HG03064 (cell line): ENCODE data around the gene FARP1.

ENCODE experiments used
- ATAC-seq: cut with Tn5 transposase; IDR thresholded peaks from one replicate; pipeline ENCODE4 v1.9.1; 2021; ENCODE audit warnings: low read depth; ENCODE audit not compliant: unreplicated experiment

The FARP1 gene

DNA sequence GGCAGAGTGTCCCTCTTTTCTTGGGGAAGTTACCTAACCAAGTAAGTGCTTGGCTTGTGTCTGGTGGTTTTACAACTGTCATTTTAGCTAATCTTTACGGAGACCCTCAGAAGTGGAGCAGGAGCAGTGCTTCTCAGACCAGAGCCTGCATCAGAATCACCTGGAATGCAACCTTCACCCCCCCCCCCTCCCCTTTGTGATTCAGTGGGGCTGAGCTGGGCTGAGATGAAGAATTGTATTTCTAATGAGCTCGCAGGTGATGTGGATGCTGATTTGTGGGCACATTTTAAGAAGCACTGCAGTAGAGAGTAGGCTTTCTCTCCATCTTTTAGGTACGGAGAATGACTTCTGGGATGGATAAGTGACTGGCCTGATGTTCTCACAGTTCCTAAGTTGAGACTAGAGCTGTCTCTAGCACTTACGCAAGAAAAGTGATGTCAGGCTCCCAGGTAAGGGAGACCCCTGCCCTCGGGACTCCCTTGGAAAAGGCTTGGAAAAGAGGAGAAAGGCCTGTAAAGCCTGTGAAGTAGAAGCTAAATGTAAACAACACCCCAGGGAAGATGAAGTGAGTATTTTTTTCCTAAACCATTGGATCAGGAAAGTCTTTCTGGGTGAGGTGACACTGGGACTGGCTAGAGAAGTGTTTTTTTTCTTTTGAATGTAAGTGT, 57.5 kb downstream of the FARP1 start:
- ATAC-seq: no peak

DNA sequence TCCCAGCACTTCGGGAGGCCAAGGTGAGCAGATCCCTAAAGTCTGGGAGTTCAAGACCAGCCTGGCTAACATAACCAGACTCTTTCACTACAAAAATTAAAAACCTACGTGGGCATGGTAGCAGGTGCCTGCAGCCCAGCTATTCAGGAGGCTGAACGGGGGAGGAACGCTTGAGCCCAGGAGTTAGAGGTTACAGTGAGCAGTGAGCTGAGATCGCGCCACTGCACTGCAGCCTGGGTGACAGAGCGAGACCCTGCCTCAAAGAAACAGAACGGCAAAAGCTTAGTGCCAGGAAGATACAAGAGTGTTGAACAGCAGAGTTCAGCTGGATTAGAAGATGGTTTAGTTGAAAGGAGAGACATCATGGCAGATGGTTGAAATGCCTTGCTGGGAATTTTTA, 58.3 kb downstream of the FARP1 start:
- ATAC-seq: no peak

DNA sequence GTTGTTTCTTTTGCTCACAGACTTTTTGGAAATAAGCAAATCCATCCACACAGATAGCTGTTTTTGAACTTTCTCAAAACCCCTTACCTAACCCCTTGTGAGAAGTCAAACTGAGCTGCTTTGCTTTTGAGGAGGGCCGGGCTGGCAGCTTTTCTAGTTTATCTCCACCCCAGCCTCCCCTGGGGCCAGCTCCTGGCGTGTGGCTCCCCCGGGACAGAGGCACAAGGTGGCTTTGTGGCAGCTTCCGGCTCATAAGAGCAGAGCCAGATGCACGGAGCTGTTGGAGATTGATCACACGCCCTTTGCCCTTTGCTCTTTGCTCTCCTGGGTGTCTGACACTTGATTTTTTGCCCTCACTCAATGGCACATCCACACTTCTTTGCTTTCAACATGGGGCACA, 59.1 kb downstream of the FARP1 start:
- no peak for ATAC-seq

DNA sequence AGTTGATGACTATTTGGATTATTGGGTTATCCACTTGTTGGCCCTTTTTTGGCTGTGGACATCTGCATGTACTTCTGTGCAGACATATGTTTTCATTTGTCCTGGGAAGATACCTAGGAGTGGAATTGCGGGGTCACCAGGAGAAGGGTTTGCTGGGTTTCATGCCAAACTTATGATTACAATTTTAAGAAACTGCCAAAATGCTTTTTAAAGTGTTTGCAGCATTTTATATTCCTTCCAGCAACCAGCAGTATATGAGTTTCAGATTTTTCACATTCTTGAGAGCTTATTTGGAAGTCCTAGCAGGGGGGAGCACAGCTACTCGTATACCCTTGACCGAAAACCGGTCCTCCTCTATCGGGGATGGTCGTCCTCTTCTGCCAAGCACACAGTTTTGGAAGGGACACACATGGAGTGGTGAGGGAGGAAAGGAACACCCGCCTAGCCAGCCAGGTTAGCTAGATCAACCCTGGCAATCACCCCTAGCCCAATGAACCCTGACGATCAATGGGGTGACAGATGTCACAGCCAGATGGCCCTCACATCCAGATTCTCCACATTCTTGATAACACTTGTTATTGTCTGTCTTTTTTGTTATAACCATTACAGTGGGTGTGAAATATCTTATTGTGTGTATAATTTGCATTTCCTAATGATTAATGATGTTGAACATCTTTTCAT, 60.9 kb downstream of the FARP1 start:
- no peak for ATAC-seq

DNA sequence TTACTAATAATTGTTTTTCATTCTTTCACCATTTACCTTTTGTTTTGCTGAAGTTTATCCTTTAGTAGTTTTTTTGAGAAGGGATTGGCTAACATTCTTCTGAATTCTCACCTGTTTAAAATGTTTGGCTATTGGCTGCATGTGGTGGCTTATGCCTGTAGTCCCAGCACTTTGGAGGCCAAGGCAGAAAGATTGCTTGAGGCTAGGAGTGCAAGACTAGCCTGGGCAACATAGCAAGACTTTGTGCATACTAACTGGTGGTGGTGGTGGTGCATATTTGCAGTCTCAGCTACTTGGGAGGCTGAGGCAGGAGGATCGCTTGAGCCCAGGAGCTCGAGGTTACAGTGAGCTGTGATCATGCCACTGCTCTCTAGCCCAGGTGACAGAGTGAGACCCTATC, 61.7 kb downstream of the FARP1 start:
- no peak for ATAC-seq

DNA sequence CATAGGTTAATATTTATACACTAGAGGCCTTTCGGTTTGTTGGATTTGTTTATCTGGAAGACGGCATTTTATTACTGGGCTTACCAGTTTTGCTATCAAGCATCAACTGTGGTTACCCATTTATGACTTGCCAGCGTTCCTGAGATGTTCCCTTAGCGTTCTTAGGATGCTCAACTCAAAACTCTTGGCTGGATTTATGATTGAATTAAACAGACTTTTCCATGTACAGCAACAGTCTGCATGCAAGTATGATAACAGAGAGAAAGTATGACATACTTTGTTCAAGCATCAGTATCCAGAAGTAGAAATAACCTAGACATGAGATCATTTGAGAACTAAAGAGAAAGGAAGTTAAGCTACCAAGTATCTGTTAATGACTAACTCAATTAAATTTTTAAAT, 64.1 kb downstream of the FARP1 start:
- ATAC-seq: no peak

DNA sequence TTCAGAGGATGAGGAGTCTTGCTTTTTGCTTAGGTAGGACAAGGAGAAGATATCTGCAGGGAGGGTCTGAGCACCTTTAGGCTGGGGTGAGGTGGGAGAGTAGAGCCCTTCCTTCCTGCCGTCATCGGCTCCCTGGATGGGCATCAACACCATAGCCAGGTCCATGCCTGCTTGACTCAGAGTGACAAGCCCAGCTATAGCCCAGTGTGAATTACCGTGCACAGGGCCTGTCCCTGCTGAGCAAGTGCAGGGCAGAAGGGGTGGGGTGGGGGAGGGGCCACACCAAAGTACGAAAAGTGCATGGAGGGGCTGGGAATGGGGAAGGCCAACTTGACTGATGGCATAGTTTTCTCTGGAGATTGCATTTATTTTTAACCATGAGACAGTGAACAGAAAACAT, 64.5 kb downstream of the FARP1 start:
- ATAC-seq: no peak

DNA sequence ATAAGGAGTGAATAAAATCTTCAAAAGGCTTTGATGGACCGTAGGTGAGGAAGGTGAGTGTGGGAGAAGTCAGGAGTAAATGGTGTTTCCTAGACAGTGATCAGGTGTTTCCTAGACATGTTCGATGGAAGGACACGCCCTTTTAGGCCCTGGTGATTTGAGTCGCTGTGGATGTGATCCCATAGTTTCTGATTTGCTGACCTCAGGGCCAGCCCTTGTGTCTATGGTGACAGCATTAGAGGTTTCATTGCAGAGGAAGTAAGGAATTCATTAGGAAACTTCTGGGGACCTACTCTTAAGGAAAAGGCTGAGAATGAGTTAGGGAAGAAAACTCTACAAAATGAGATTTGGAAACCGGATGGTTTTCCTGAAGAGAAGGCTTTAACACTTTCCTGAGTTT, 65.7 kb downstream of the FARP1 start:
- ATAC-seq: no peak

DNA sequence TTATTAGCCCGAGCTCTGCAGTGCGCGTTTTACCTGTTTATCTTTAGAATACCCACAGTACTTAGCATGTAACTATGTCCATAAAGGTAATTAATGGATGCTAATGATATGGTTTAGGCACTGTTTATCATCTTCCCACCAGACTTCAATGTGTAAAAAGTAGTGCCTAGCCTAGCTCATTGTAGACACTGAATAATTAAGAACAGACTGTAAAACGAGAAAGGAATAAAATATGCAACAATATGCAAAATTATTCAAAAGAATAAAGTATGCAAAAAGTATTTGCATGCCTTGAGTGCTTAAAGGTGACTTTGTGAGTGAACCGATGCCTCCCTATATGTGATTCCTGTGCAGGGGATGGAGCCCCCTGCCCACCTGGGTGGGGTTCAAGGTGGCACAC, 69.9 kb downstream of the FARP1 start:
- no peak for ATAC-seq

DNA sequence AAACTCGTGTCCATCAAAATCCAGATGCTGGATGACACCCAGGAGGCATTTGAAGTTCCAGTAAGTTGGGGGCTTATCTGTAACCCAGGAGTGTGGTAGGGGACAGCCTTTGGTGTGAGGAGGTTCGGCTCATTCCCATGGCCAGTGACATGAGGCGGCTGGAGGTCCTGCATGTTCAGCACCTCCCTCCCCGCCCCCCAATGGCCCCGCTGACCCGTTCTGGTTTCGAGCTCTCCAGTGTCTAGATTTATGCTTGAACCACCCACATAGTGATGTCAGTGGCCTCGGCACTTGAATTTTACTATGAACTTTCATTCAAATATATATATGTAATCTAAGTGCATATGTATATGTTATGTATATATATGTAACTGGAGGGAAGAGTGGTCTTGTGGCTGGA, 70.5 kb downstream of the FARP1 start:
- no peak for ATAC-seq

DNA sequence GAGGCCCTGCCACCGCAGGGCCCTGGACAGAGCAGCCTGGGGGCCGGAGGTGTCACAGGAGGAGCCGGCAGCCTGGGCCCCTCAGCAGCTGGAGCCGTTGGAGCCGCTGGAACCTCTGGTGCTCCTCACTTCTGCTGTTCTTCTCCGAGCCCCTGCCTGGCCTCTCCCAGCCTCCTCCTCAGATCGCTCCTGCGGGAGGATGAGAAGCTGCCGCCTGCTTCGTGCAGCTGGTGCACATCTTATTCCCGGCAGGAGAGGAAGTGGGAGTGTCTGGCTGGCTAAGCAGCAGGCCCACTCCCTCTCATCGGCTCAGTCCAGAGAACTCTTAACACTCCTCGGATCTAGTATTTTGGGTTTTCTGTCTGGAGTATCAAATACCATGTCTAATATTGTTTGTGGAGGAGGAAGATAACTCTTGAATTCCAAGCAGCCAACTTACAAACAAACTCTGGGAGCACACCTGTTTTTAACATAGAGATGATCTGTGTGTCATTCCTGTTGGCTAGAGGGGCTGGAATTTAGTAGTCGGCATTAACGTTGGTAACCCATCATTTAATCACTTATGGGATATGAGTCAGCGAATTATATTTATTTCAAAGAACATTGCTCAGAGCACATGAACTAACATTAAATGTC, 71.2 kb downstream of the FARP1 start:
- ATAC-seq: no peak

DNA sequence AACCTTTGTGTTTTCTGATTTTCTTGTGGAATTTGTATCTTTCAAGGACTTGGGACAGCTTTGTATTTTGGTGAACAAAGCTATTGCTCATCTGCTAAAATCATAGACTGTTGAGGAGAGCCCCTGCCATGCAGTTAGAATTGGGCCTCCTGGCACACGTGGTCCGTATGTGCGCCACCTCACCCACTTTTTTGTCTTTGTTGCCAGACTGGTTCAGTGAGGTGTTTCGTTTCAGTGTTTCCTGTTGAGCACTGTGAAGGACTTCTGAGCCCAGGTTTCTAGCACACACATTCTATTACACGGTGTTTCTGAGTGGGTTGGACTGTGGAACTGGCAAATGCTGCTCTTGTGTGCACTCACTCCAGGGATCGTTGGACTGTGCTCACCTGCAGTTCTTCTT, 71.8 kb downstream of the FARP1 start:
- no peak for ATAC-seq

DNA sequence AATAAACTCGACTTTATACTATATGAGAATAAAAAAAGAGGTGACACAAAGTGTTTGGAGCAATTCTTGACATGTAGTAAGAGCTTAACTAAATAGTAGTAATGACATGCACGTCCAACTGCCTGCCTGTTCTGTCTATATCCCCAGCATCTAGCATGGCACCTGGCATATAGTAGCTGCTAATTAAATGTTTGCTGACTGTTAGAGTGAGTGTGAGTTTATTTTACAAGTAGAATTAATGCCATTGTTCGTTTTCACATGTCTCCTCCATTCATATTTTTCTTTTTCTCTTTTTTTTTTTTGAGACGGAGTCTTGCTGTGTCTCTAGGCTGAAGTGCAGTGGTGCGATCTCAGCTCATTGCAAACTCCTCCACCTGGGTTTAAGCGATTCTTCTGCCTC, 72.6 kb downstream of the FARP1 start:
- ATAC-seq: no peak

DNA sequence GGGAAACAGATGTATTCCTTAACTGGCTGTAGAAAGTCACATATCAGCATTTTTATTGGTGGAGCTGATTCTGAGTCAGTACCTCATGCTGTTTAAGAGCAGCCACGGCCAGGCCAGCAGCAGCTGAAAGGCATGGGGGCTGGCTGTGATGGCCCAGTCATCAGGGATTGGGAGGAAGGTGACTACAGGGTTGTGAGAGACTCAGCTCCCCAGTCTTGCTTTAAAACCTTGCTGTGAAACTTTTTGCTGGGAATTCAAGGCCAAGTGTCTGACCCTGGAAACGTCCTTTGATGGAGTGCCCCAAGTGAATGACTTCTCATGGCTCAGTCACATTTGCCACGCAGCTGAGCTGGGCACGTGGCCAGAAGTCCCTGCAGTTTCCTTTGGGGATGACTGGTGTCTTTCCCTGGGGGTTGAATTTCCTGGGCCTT, 73.3 kb downstream of the FARP1 start:
- no peak for ATAC-seq

DNA sequence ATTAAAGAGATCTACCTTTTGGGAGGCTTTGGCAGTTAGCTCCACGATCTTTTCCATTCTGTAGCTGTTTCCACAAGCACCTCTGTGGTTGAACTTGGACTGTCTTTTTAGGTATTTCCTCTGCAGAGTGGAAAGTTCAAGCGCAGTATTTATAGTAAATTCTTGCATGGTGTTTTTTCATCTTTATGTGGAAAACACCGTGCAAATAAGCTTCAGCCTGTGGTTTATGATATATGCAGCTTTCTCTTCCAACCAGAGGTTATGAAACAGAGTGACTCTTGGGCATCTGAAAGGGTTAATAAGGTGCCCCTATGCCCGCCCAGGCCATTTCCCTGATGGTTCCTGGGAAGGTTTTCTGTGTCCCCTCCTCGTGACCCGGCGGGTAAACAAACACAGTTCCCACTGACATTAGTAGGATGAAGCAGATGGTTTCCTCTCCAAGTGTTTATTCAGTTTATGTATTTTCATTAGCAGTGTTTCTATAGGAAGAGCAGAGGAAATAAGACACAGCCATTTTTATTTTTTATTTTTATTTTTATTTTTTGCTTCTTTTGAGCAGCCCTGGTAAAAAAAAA, 73.9 kb downstream of the FARP1 start:
- ATAC-seq: no peak

DNA sequence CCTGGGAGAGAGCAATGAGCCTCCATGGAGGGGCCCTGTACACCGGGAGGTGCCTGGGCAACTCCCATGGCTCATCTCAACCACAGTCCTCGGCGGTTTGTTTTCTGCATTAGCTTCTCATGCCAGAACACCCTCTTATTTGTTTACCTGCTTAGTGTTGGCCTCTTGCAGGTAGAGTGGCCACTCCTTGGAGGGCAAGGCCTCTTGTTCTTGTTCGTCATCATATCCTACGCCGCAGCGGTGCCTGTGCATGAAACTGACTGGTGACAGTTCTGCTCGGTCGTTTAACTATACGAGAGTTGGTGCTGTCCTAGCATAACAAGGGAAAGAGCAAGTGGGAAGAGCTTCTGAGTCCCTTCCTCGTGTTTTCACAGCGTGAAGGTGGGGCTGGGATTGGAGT, 74.7 kb downstream of the FARP1 start:
- ATAC-seq: no peak

DNA sequence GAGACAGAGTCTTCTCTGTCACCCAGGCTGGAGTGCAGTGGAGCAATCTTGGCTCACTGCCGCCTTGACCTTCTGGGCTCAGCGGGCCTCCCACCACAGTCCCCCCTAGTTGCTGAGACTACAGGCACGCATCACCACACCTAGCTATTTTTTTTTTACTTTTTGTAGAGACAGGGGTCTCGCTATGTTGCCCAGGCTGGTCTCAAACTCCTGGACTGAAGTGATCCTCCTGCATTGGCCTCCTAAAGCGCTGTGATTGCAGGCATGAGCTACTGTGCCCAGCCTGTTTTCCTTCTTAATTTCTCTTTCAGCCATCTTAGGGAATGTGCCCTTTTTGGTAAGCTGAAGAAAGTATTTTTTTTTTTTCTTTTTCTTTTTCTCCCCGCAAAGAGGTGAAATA, 76.8 kb downstream of the FARP1 start:
- ATAC-seq: no peak

DNA sequence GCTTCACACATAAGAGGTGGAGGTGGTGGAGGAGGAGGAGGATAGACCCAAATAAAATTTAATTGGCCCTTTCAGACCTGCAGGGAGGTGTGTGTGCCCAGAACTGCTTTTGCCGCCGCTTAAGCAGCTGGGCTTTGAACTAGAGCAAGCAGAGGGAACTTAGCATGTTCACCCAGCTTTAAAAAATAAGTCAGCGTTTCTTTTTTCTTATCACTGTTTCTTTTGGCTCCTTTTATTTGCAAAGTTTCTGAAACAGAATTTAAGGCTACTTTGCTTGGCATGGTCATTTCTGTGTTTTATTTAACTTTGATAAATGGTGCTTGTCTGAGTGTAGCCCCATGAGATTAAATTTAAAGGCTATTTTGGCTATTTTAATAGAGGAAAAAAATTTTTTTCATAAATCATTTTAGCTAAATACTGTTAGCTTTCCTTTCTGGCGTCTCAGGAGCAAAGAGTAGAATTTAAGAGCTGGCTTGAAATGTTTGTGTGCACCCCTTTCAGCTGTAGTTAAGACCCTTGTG, 77.4 kb downstream of the FARP1 start:
- ATAC-seq: no peak

DNA sequence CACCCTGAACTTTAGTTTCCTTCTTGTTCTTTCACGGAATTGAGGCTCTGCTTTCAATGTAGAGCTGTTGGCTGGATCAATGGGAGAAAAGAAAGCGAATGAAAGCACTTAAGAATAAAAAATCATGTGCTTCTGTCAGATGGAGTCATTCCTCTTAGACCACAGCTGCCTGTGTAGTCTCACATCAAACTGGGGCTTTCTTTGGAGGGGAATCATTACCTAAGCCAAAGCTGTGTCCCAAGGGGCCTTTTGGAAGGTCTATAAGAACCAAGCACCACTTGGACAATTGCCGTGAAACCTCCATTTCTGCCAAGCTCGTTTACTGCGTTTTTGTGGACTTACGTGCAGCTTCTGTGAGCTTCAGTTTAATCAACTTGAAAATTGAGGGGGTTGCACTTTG, 78.3 kb downstream of the FARP1 start:
- ATAC-seq: no peak

DNA sequence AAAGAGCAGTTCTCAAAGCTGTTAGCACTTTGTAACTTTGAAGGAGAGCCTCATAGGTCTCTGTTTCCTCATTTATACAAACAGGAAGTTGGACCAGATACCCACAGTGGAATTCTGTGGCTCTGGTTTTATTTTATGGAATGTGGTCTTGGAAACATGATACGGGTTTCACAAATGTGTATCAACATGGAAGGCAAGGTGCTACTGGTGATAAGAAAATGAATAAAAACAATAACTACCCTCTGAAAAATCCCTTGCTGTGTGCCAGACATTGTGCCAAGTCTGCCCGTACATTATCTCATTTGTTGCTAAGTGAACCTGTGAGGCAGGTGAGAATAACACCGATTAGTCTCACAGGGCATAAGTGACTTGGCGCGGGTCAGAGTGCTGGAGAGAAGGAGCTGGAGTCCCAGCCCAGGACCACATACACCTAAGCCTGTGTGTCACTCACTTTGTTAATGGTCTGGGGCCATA, 79.2 kb downstream of the FARP1 start:
- ATAC-seq: no peak

DNA sequence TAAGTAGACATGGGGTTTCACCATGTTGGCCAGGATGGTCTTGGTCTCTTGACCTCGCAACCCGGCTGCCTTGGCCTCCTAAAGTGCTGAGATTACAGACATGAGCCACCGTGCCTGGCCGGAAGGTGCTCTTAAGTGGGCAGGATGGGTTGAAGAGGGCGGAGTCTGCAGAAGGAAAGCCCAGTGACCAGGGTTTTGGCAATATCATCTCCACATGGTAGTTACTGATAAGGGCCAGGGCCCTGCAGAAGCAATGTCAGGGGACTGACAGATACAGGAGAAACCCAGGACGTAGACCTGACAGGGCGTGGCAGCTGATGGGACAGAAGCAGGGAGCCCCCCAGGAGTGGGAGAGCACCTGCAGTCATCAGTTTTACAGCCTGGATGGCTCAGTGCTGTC, 79.9 kb downstream of the FARP1 start:
- no peak for ATAC-seq
